ENCODE data around the gene OTOP2. TPM values are rescaled to one million over a fixed set of nuclear protein-coding genes. Genes with fewer than 3 reads are reported as not detected.

The OTOP2 gene
- total and polyA plus RNA-seq, 5 donors from 2014 or later, result not detected

DNA sequence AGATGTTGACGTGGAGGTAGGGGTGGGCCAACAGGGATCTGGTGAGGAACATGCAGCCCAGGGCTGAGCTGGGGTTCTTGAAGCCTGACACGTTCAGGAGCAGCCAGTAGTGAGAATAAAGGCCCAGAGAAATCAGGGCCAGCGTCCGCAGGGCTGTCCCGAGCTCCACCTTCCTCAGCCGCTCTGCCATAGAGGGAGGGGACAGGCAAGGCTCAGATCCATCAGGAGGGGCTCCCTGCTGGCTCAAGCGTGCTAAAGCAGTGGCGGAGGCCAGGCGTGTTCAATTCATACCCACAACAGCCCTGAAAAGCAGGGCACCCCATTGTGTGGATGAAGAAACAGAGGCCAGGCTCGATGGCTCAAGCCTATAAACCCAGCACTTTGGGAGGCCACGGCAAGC is 43.0 kb upstream of the OTOP2 start:
- Histone ChIP-seq H3K27ac (ENCODE audit: insufficient read depth, low read length, poor library complexity, severe bottlenecking) (no peak overlapping the region), H3K9me3 (ENCODE audit: control insufficient read depth in 2 of 2, low read length in 2 of 2) (no peaks in the 10 kb centered on the region), H3K36me3 (ENCODE audit: control insufficient read depth, insufficient read depth, low read length) (no peaks in the 10 kb centered on the region), H3K27me3 (ENCODE audit: control insufficient read depth, insufficient read depth, low read length) (no peaks in the 10 kb centered on the region), H3K4me1 (ENCODE audit: control insufficient read depth, insufficient read depth, low read length, poor library complexity, severe bottlenecking) (no peaks in the 10 kb centered on the region), H3K4me3 (ENCODE audit: low read depth, low read length) (no peak overlapping the region)
- no peak overlapping the region for H3K4me3 Mint-ChIP-seq
- no peaks in the 10 kb centered on the region for H3K36me3 Mint-ChIP-seq
- no peaks in the 10 kb centered on the region for H3K4me1 Mint-ChIP-seq
- H3K27ac Mint-ChIP-seq, result no peak overlapping the region
- H3K27me3 Mint-ChIP-seq, result peaks cover 16% of the 10 kb centered on the region
- H3K9me3 Mint-ChIP-seq, result no peaks in the 10 kb centered on the region
- ATAC-seq (ENCODE audit: low read depth in 2 of 2) (no peak), DNase-seq (no peak)

DNA sequence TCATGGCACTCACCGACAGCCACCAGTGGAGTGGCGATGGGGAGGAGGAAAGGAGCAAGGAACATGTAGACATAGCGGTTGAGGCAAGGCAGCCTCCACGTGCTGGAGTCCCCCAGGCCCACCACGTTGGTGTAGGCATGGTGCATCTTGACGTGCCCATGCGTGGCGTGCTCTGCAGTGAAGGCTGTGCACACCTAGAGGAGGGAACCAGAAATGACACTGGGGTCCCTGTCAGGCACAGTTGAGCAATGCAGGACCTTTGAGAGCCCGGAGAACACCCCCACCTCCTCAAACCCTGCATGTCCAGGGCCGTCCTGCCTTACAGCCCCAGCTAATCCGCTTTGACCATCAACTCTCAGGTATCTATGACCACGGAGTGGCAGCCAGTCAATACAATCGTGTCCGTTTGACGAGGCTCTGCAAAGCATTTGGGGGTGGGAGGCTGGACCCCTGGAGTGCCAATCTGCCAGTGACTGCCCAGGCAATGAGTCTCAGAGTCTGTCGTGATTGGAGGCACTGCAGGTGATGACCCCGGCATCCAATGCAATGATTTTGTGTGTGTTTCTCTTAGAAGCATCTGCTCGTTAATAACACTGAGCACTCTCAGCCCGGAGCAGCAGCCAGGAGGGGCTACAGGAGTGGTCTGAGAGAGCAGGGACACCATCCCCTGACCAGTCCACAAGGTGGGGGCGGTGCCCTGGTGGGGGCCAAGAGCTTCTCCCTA is 41.4 kb upstream of the OTOP2 start:
- no peak overlapping the region for H3K27ac ChIP-seq (ENCODE audit: insufficient read depth, low read length, poor library complexity, severe bottlenecking)
- no peaks in the 10 kb centered on the region for H3K27me3 ChIP-seq (ENCODE audit: control insufficient read depth, insufficient read depth, low read length)
- Mint-ChIP-seq H3K9me3 (peaks cover 0 to 4% (median 0%) of the 10 kb centered on the region in 7 donors), H3K36me3 (no peaks in the 10 kb centered on the region), H3K27me3 (peaks cover 21% of the 10 kb centered on the region), H3K4me1 (no peaks in the 10 kb centered on the region), H3K4me3 (no peak overlapping the region), H3K27ac (no peak overlapping the region)
- ATAC-seq (ENCODE audit: low read depth in 2 of 2) (no peak), DNase-seq (no peak)
- no peak overlapping the region for H3K4me3 ChIP-seq (ENCODE audit: low read depth, low read length)
- no peaks in the 10 kb centered on the region for H3K36me3 ChIP-seq (ENCODE audit: control insufficient read depth, insufficient read depth, low read length)
- H3K4me1 ChIP-seq (ENCODE audit: control insufficient read depth, insufficient read depth, low read length, poor library complexity, severe bottlenecking), result no peaks in the 10 kb centered on the region
- no peaks in the 10 kb centered on the region for H3K9me3 ChIP-seq (ENCODE audit: control insufficient read depth in 2 of 2, low read length in 2 of 2)

DNA sequence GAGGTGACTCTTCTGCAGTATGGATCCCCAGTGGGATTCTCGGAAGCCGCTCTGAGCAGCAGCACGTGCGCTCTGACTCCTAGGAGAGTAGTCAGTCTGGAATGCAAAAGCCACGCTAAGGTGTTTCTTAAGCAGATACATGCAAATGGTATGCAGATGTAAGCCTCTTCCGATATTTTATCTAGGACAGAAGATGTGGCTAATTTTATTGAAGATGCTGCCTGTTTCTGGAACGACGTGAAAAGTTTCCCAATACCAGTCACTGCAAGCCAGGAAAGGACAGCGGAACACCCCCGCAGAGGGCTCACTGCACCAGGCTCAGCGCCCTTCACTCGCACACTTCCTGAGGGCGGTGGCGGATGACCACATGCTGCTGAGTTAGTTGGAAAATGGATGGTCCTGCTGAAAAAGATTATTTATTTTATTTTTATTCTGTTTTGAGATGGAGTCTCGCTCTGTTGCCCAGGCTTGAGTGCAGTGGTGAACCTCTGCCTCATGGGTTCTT is 40.8 kb upstream of the OTOP2 start:
- ATAC-seq (ENCODE audit: low read depth in 2 of 2) (no peak), DNase-seq (no peak)
- H3K27me3 ChIP-seq (ENCODE audit: control insufficient read depth, insufficient read depth, low read length), result no peaks in the 10 kb centered on the region
- no peaks in the 10 kb centered on the region for H3K36me3 ChIP-seq (ENCODE audit: control insufficient read depth, insufficient read depth, low read length)
- no peak overlapping the region for H3K27ac ChIP-seq (ENCODE audit: insufficient read depth, low read length, poor library complexity, severe bottlenecking)
- H3K4me3 Mint-ChIP-seq, result no peak overlapping the region
- peaks cover 0 to 4% (median 0%) of the 10 kb centered on the region in 7 donors for H3K9me3 Mint-ChIP-seq
- no peaks in the 10 kb centered on the region for H3K9me3 ChIP-seq (ENCODE audit: control insufficient read depth in 2 of 2, low read length in 2 of 2)
- H3K36me3 Mint-ChIP-seq, result no peaks in the 10 kb centered on the region
- H3K4me3 ChIP-seq (ENCODE audit: low read depth, low read length), result no peak overlapping the region
- H3K27ac Mint-ChIP-seq, result no peak overlapping the region
- no peaks in the 10 kb centered on the region for H3K4me1 Mint-ChIP-seq
- no peaks in the 10 kb centered on the region for H3K4me1 ChIP-seq (ENCODE audit: control insufficient read depth, insufficient read depth, low read length, poor library complexity, severe bottlenecking)
- peaks cover 21% of the 10 kb centered on the region for H3K27me3 Mint-ChIP-seq

DNA sequence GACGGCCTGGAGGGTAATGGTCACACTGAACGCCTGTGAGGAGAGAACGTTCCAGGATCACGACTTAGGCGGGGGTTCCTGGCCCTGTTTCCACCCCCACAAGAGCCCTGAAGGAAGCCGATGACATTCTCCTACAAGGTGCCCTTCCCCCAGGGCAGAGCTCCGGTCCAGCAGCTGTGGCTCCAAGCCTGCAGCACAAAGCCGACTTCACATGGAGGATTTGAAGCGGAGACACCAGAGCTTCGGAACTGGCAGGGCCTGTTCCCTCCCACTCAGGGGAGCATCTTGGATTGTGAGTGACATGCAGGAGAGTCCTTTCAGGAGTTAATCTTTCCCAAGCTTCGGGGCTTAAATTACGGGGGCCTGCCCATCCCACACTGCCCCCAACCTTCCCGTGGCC is 35.6 kb upstream of the OTOP2 start:
- no peak overlapping the region for H3K27ac Mint-ChIP-seq
- DNase-seq, result no peak
- H3K36me3 Mint-ChIP-seq, result no peaks in the 10 kb centered on the region
- ATAC-seq (ENCODE audit: low read depth in 2 of 2), result no peak
- H3K4me1 ChIP-seq (ENCODE audit: control insufficient read depth, insufficient read depth, low read length, poor library complexity, severe bottlenecking), result peaks cover 7% of the 10 kb centered on the region
- no peak overlapping the region for H3K27ac ChIP-seq (ENCODE audit: insufficient read depth, low read length, poor library complexity, severe bottlenecking)
- H3K4me1 Mint-ChIP-seq, result no peaks in the 10 kb centered on the region
- peaks cover 32% of the 10 kb centered on the region for H3K27me3 Mint-ChIP-seq
- H3K4me3 ChIP-seq (ENCODE audit: low read depth, low read length), result no peak overlapping the region
- H3K4me3 Mint-ChIP-seq, result no peak overlapping the region
- H3K36me3 ChIP-seq (ENCODE audit: control insufficient read depth, insufficient read depth, low read length), result no peaks in the 10 kb centered on the region
- peaks cover 0 to 4% (median 0%) of the 10 kb centered on the region in 7 donors for H3K9me3 Mint-ChIP-seq
- H3K9me3 ChIP-seq (ENCODE audit: control insufficient read depth in 2 of 2, low read length in 2 of 2), result no peaks in the 10 kb centered on the region
- no peaks in the 10 kb centered on the region for H3K27me3 ChIP-seq (ENCODE audit: control insufficient read depth, insufficient read depth, low read length)

DNA sequence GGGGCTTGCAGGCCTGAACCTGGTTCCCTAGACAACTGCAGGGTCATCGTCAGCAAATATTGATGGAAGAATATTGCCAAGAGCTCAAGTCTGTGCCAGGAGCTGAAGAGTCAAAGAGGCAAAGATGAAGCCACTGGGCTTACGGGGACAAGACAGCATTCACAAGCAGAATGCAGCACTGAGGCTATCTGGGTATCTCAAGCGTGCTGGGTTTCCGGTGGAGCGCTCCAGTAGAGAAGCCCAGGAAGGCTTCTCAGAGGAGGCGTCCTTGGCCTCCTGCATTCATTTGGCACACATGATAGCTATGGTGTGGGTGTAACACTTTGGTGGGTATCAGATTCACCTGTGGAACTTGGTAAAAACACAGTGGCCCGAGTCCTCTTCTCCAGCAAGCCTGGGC is 33.5 kb upstream of the OTOP2 start:
- no peaks in the 10 kb centered on the region for H3K36me3 Mint-ChIP-seq
- H3K9me3 ChIP-seq (ENCODE audit: control insufficient read depth in 2 of 2, low read length in 2 of 2), result no peaks in the 10 kb centered on the region
- ATAC-seq (ENCODE audit: low read depth in 2 of 2) (no peak), DNase-seq (no peak)
- H3K27me3 ChIP-seq (ENCODE audit: control insufficient read depth, insufficient read depth, low read length), result peaks cover 3% of the 10 kb centered on the region
- no peak overlapping the region for H3K27ac ChIP-seq (ENCODE audit: insufficient read depth, low read length, poor library complexity, severe bottlenecking)
- H3K27me3 Mint-ChIP-seq, result peaks cover 47% of the 10 kb centered on the region
- no peaks in the 10 kb centered on the region for H3K36me3 ChIP-seq (ENCODE audit: control insufficient read depth, insufficient read depth, low read length)
- H3K4me1 ChIP-seq (ENCODE audit: control insufficient read depth, insufficient read depth, low read length, poor library complexity, severe bottlenecking), result peaks cover 9% of the 10 kb centered on the region
- no peak overlapping the region for H3K27ac Mint-ChIP-seq
- H3K4me1 Mint-ChIP-seq, result peaks cover 0 to 2% (median 1%) of the 10 kb centered on the region in 4 donors
- no peak overlapping the region for H3K4me3 Mint-ChIP-seq
- H3K9me3 Mint-ChIP-seq, result peaks cover 0 to 4% (median 0%) of the 10 kb centered on the region in 7 donors
- H3K4me3 ChIP-seq (ENCODE audit: low read depth, low read length), result no peak overlapping the region

DNA sequence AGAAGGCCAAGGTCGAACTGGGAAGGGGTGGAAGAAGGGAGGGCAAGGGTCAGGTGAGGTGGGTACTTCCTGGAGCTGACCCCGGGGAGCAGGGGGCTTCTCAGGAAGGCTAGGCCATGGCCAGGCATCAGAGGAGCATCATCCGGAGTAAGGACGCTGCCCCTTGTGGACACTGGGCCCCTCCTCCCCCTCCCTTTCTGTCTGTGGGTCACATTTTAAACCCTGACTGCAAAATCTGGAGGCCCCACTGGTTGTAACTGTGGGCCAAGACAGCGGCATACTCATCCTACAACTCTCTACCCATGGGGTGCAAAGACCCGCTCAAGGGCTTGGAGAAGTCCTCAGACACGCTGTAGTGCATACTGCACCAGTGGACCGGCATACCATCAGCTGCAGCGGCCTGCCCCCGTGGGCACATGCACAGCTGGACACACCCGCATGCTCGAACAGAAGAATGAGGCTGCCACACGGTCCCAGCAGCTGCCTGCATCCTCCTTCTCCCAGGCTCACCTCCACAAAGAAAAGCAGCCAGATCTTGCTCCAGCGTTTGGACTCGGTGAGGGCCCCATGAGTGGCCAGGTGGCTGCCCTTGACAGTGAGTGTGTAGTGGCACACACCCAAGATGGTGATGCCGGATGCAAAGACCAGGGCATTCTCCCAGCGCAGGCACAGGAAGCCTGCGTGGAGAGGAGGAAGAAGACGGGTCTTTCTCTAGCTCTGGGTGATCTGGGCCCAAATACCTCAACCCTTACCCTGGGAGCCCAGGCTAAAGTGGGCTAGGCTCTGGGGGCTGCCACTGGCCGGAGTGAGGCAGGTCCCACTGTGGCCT is 31.8 kb upstream of the OTOP2 start:
- no peak for ATAC-seq (ENCODE audit: low read depth in 2 of 2)
- Mint-ChIP-seq H3K27me3 (peaks cover 48% of the 10 kb centered on the region), H3K27ac (no peak overlapping the region), H3K9me3 (peaks cover 0 to 1% (median 0%) of the 10 kb centered on the region in 7 donors), H3K4me1 (peaks cover 0 to 2% (median 1%) of the 10 kb centered on the region in 4 donors), H3K36me3 (no peaks in the 10 kb centered on the region), H3K4me3 (peak overlapping the region in 1 of 4 donors; percentile 70)
- no peak for DNase-seq
- H3K4me1 ChIP-seq (ENCODE audit: control insufficient read depth, insufficient read depth, low read length, poor library complexity, severe bottlenecking), result peaks cover 9% of the 10 kb centered on the region
- no peak overlapping the region for H3K27ac ChIP-seq (ENCODE audit: insufficient read depth, low read length, poor library complexity, severe bottlenecking)
- peaks cover 9% of the 10 kb centered on the region for H3K27me3 ChIP-seq (ENCODE audit: control insufficient read depth, insufficient read depth, low read length)
- H3K9me3 ChIP-seq (ENCODE audit: control insufficient read depth in 2 of 2, low read length in 2 of 2), result no peaks in the 10 kb centered on the region
- no peaks in the 10 kb centered on the region for H3K36me3 ChIP-seq (ENCODE audit: control insufficient read depth, insufficient read depth, low read length)
- no peak overlapping the region for H3K4me3 ChIP-seq (ENCODE audit: low read depth, low read length)

DNA sequence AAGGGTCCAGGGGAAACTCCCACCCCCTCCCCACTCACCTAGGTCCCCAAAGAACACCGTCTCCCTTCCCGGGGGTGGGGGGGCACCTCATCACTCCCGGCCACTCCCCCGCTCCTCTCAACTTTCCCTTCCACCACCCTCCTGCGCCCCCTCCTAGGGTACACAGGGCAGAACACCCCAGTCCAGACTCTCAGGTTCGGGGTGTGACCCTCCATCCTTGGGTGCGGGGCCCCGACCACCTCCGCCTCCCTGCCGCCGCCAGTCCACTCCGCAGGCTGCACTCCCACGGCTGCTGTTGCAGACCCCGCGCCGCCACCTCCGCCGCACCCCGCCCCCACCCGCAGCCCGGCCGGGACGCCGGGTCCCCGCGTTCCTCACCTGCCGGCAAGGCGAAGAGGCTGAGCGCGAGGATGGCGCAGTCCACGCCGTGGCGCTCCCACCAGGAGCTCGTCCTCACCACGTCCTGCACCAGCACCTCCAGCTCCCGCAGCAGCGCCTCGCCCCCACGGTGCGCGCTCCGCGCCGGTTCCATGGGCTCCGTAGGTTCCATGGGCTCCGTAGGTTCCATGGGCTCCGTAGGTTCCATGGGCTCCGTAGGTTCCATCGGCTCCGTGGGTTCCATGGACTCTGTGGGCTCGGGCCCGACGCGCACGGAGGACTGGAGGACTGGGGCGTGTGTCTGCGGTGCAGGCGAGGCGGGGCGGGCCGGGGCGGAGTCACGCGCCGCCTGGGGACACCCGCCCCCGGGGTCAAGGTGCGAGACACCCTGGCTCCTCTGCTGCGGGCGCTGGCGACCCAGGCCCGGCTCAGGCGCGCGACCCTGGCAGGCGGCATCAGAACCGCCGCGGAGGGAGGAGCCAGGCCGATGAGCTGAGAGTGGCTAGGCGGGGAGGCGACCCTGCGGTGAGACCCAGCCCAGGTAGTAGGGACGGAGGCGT is 30.8 kb upstream of the OTOP2 start, which contains the start of gene FADS6:
Gene FADS6, minus strand, starts transcription at position 660 of the 938 bp plus-strand sequence. Its CDS starts 38 bp downstream, at position 622.
- H3K36me3 ChIP-seq (ENCODE audit: control insufficient read depth, insufficient read depth, low read length), result no peaks in the 10 kb centered on the region
- no peaks in the 10 kb centered on the region for H3K9me3 Mint-ChIP-seq
- H3K4me3 ChIP-seq (ENCODE audit: low read depth, low read length), result no peak within 1 kb of the TSS
- H3K9me3 ChIP-seq (ENCODE audit: control insufficient read depth in 2 of 2, low read length in 2 of 2), result no peaks in the 10 kb centered on the region
- H3K27ac Mint-ChIP-seq, result no peak within 1 kb of the TSS
- H3K27me3 ChIP-seq (ENCODE audit: control insufficient read depth, insufficient read depth, low read length), result peaks cover 9% of the 10 kb centered on the region
- peak in 1 of 2 donors; percentile 30 for ATAC-seq (ENCODE audit: low read depth in 2 of 2)
- no peaks in the 10 kb centered on the region for H3K36me3 Mint-ChIP-seq
- H3K27ac ChIP-seq (ENCODE audit: insufficient read depth, low read length, poor library complexity, severe bottlenecking), result no peak within 1 kb of the TSS
- peak within 1 kb of the TSS in 3 of 4 donors; percentile 19 to 67 (median 22) for H3K4me3 Mint-ChIP-seq
- H3K27me3 Mint-ChIP-seq, result peaks cover 47% of the 10 kb centered on the region
- H3K4me1 ChIP-seq (ENCODE audit: control insufficient read depth, insufficient read depth, low read length, poor library complexity, severe bottlenecking), result peaks cover 9% of the 10 kb centered on the region
- H3K4me1 Mint-ChIP-seq, result peaks cover 0 to 2% (median 1%) of the 10 kb centered on the region in 4 donors
- no peak for DNase-seq

Measured in CD4-positive, CD25-positive, alpha-beta regulatory T cell (primary cell).